ENCODE results near the gene EXOC2. TPM values are rescaled to one million over a fixed set of nuclear protein-coding genes. Genes with fewer than 3 reads are reported as not detected.

Gene EXOC2
- polyA plus RNA-seq, 1 donor (not counting 4 experiments of a cell fraction or from before 2014, with no cell fraction given), result 28.4 TPM

DNA sequence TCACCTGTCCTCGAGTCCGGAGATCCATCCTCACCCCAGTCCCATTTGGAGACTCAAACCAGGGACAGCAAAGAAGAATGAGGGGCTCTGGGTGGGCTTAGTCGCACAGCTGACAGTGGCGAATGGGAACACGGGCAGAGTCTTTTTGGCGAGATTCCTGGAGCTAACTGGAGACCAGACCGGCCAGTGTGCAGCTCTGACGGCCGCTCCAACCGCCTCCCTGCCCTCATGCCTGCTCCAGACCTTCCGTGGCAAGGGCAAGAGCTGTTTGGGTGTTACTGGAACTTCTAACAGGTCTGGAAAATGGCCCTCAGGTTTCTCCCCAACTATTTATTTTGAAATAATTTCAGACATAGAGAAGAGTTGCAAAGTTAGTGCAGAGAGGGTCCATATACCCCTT is 225.8 kb downstream of the EXOC2 start:
- no peaks in the 10 kb centered on the region for H3K27me3 ChIP-seq (ENCODE audit: control insufficient read depth, extremely low read depth, insufficient read depth, low read length)
- dilution Hi-C loops (cut with MboI; ENCODE audit: extremely low pct_ligation_motif_present, low sequenced_read_pairs), result no loop called here
- TF ChIP-seq EZH2 (IDR thresholded peaks at IDR 0.05; ENCODE audit: low read length), result no peak
- TF ChIP-seq, protein P1, sequence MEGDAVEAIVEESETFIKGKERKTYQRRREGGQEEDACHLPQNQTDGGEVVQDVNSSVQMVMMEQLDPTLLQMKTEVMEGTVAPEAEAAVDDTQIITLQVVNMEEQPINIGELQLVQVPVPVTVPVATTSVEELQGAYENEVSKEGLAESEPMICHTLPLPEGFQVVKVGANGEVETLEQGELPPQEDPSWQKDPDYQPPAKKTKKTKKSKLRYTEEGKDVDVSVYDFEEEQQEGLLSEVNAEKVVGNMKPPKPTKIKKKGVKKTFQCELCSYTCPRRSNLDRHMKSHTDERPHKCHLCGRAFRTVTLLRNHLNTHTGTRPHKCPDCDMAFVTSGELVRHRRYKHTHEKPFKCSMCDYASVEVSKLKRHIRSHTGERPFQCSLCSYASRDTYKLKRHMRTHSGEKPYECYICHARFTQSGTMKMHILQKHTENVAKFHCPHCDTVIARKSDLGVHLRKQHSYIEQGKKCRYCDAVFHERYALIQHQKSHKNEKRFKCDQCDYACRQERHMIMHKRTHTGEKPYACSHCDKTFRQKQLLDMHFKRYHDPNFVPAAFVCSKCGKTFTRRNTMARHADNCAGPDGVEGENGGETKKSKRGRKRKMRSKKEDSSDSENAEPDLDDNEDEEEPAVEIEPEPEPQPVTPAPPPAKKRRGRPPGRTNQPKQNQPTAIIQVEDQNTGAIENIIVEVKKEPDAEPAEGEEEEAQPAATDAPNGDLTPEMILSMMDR (optimal IDR thresholded peaks at IDR 0.05 in 1 of 3, IDR thresholded peaks at IDR 0.05 in 1 of 3, conservative IDR thresholded peaks at IDR 0.05 in 1 of 3; ENCODE audit: extremely low read depth in 1 of 3, insufficient read depth in 2 of 3, low read length in 3 of 3), result no peak

DNA sequence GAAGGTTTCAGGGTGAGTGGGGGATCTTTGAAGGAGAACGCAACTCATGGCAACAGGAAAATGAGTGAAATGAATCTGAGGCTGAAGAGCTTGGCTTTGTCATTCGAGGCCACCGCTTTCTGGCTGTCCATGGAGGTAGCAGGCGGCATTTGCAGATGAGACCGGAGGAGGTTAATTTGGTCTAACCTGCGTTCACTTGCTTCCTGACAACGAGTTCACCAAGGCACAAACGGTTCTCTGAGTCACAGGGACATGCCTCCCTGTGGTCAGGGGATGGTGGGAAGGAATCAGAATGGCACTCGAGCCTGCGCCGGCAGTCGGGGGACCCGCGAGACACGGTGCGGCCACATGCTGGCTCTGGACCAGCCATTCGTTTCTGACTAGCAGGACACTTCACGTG is 226.4 kb downstream of the EXOC2 start:
- Histone ChIP-seq H3K4me3 (ENCODE audit: control insufficient read depth in 2 of 3, extremely low read depth in 1 of 3, insufficient read depth in 2 of 3, low read depth in 1 of 3, low read length in 3 of 3) (no peak overlapping the region), H3K4me2 (ENCODE audit: control insufficient read depth, extremely low read depth, insufficient read depth, low read depth, low read length) (no peak overlapping the region), H4K20me1 (ENCODE audit: control insufficient read depth, extremely low read depth, insufficient read depth, low read length) (no peaks in the 10 kb centered on the region), H2AFZ (ENCODE audit: control insufficient read depth, low read length) (no peak overlapping the region), H3K36me3 (ENCODE audit: control insufficient read depth in 2 of 2, extremely low read depth in 1 of 2, insufficient read depth in 2 of 2, low read length in 2 of 2) (no peaks in the 10 kb centered on the region), H3K9ac (ENCODE audit: control insufficient read depth, extremely low read depth, insufficient read depth, low read length) (no peak overlapping the region), H3K9me3 (ENCODE audit: control insufficient read depth, low read depth, low read length) (no peaks in the 10 kb centered on the region), H3K4me1 (ENCODE audit: control insufficient read depth, extremely low read depth, insufficient read depth, low read length) (no peaks in the 10 kb centered on the region), H3K79me2 (ENCODE audit: control insufficient read depth, insufficient read depth, low read length) (no peaks in the 10 kb centered on the region), H3K27me3 (ENCODE audit: control insufficient read depth, extremely low read depth, insufficient read depth, low read length) (no peaks in the 10 kb centered on the region), H3K9me1 (ENCODE audit: control insufficient read depth, extremely low read depth, insufficient read depth, low read length) (no peaks in the 10 kb centered on the region), H3K27ac (ENCODE audit: control insufficient read depth, insufficient read depth, low read length) (no peak overlapping the region)
- DNase-seq (ENCODE audit: low read depth, low spot score) (no peak), FAIRE-seq (no peak)
- TF ChIP-seq EZH2 (IDR thresholded peaks at IDR 0.05; ENCODE audit: low read length), result no peak
- TF ChIP-seq, protein P1 (optimal IDR thresholded peaks at IDR 0.05 in 1 of 3, IDR thresholded peaks at IDR 0.05 in 1 of 3, conservative IDR thresholded peaks at IDR 0.05 in 1 of 3; ENCODE audit: extremely low read depth in 1 of 3, insufficient read depth in 2 of 3, low read length in 3 of 3), result no peak
- dilution Hi-C loops (cut with MboI; ENCODE audit: extremely low pct_ligation_motif_present, low sequenced_read_pairs), result no loop called here

More for the DNA sequence above, 225.8 kb downstream of the EXOC2 start:
- Histone ChIP-seq H3K79me2 (ENCODE audit: control insufficient read depth, insufficient read depth, low read length) (no peaks in the 10 kb centered on the region), H3K9me1 (ENCODE audit: control insufficient read depth, extremely low read depth, insufficient read depth, low read length) (no peaks in the 10 kb centered on the region), H2AFZ (ENCODE audit: control insufficient read depth, low read length) (no peak overlapping the region), H3K9me3 (ENCODE audit: control insufficient read depth, low read depth, low read length) (no peaks in the 10 kb centered on the region), H3K4me3 (ENCODE audit: control insufficient read depth in 2 of 3, extremely low read depth in 1 of 3, insufficient read depth in 2 of 3, low read depth in 1 of 3, low read length in 3 of 3) (no peak overlapping the region), H3K9ac (ENCODE audit: control insufficient read depth, extremely low read depth, insufficient read depth, low read length) (no peak overlapping the region), H3K36me3 (ENCODE audit: control insufficient read depth in 2 of 2, extremely low read depth in 1 of 2, insufficient read depth in 2 of 2, low read length in 2 of 2) (no peaks in the 10 kb centered on the region), H4K20me1 (ENCODE audit: control insufficient read depth, extremely low read depth, insufficient read depth, low read length) (no peaks in the 10 kb centered on the region), H3K4me2 (ENCODE audit: control insufficient read depth, extremely low read depth, insufficient read depth, low read depth, low read length) (no peak overlapping the region), H3K27ac (ENCODE audit: control insufficient read depth, insufficient read depth, low read length) (no peak overlapping the region), H3K4me1 (ENCODE audit: control insufficient read depth, extremely low read depth, insufficient read depth, low read length) (no peaks in the 10 kb centered on the region)
- DNase-seq (ENCODE audit: low read depth, low spot score) (no peak), FAIRE-seq (no peak)

Measured in keratinocyte (primary cell).